ENCODE data around the gene ARHGEF10L.

- TF ChIP-seq CTCF (IDR thresholded peaks at IDR 0.05; ENCODE audit: insufficient read depth, low read length, poor library complexity, severe bottlenecking) (no peak), EZH2phosphoT487 (conservative IDR thresholded peaks at IDR 0.05; ENCODE audit: low read length) (no peak)
Measured at GRCh38 chr1:17561247-17561548, 21.7 kb downstream of the ARHGEF10L start.
